ENCODE results near the gene RNF150.
"Not testable (repeated sequence)": the region's sequence is repeated elsewhere in the genome, so short reads cannot be mapped to it uniquely, and the experiment has no call there.

RNF150 gene

DNA sequence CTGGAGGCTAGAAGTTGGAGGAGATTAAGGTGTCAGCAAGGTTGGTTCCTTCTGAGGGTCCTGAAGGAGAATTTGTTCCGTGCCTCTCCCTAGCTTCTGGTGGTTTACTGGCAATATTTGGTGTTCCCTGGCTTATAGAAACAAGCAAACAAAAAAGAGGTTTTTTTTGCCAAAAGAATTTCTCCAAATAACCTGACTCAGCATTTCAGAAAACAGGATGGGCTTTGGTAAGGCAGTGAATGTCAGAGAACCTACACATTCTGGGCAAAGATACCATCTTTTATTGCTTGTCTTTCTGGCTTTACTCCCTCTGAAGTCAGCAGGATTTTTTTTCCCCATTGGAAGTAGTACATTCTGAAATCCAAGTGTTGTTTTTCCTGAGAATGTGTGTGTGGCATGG lies 283.7 kb downstream of the RNF150 start:
- Mint-ChIP-seq H3K9me3 (no peaks in the 10 kb centered on the region), H3K27ac (ENCODE audit: low read depth) (no peak overlapping the region), H3K36me3 (ENCODE audit: insufficient read depth) (no peaks in the 10 kb centered on the region), H3K4me1 (no peaks in the 10 kb centered on the region), H3K27me3 (no peaks in the 10 kb centered on the region), H3K4me3 (no peak overlapping the region)
- DNase-seq (ENCODE audit: low spot score in 2 of 2) (no peak), ATAC-seq (replicated peaks; ENCODE audit: extremely low read depth, poor library complexity, severe bottlenecking) (no peak)

DNA sequence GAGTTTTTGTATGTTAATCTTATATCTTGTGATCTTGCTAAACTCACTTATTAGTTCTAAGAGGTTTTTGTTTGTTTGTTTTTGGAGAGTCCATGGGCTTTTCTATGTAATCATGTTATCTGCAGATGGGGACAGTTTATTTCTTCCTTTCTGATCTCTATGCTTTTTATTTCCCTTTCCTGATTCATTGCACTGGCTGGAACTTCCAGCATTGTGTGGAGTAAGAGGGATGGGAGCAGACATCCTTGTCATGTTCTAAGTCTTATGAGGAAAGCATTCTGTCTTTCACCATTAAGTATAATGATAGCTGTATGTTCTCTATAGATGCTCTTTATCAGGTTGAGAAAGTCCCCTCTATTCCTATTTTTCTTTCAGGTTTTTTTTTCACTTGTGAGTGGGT lies 286.5 kb downstream of the RNF150 start:
- ATAC-seq (replicated peaks; ENCODE audit: extremely low read depth, poor library complexity, severe bottlenecking) (no peak), DNase-seq (ENCODE audit: low spot score in 2 of 2) (no peak)
- Mint-ChIP-seq H3K4me3 (no peak overlapping the region), H3K27me3 (no peaks in the 10 kb centered on the region), H3K36me3 (ENCODE audit: insufficient read depth) (no peaks in the 10 kb centered on the region), H3K9me3 (no peaks in the 10 kb centered on the region), H3K4me1 (no peaks in the 10 kb centered on the region), H3K27ac (ENCODE audit: low read depth) (no peak overlapping the region)

DNA sequence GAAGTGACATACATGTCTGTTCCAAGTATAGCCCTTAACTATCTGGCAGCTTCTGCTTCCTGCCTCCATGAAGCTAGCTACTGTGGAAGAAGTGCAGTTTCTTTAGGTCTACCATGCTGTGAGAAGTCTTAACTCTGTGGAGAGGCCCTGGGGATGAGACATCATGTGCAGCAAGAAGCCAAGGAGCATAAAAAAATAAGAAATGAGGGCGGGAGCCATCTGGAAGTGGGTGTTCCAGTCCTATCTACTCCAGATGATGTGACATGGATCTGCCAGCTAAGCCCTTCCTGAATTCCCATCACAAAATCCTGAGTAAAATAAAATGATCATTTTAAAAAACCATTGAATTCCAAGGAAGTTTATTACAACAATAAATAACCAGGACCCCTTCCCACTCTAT lies 289.2 kb downstream of the RNF150 start:
- no peak overlapping the region for H3K27ac Mint-ChIP-seq (ENCODE audit: low read depth)
- no peak overlapping the region for H3K4me3 Mint-ChIP-seq
- no peaks in the 10 kb centered on the region for H3K9me3 Mint-ChIP-seq
- H3K4me1 Mint-ChIP-seq = no peaks in the 10 kb centered on the region
- DNase-seq (ENCODE audit: low spot score in 2 of 2) = no peak
- H3K27me3 Mint-ChIP-seq = no peaks in the 10 kb centered on the region
- no peak for ATAC-seq (replicated peaks; ENCODE audit: extremely low read depth, poor library complexity, severe bottlenecking)
- no peaks in the 10 kb centered on the region for H3K36me3 Mint-ChIP-seq (ENCODE audit: insufficient read depth)

DNA sequence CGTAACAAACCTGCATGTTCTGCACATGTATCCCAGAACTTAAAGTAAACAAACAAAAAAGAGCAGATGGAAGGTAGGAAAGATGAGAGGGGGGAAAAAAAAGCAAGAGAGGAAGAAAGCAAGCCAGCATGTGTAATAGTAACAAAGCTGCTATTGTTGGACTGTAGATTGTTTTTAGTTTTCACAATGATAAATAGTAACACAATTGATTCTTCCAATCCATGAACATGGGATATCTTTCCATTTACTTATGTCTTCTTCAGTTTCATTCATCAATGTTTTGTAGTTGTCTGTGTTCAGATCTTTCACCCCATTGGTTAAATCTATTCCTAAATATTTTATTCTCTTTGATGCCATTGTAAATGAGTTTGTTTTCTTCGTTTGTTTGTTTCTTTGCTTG lies 292.1 kb downstream of the RNF150 start:
- H3K27ac Mint-ChIP-seq (ENCODE audit: low read depth) = no peak overlapping the region

DNA sequence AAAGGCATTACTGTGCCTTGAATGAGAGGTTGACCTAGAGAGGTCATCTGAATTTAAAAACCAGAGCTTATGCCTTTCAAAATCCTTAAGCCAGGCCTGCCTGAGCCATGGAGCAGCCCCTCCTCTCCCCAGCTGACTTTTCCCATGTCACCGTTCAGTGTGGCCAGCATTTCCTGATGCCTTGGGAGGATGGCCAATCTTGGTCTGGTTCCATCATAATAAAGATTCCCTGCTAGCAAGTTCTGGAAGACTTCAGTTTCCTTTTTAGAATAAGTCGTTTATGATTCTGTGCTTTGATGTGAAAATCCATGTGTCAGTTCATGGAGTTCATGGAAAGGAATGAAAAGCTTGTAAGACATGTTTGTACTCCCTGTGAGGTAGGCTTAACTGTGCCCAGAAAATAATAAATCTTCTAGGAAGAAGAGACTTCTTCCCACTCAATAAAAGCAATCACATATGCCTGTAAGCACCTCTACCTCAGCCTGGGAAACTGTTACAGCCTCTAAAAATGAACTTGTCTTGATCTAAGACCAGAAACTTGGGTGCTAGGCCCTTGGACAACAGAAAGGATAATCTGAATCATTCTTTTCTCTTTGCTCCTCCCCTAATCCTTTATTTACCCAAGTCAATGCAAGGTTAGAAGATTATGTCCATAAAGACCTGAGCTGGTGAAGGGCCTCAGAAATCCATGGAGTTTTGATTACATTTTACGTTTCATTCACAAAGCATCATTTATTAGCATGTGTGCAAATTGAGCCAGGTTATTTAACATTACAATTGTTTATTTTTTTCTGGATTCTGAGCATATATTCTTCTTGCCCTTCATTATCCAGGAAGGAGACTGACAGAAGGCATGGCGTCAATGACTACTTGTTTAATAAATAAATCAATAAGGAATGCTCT lies 293.1 kb downstream of the RNF150 start:
- no peak for ATAC-seq (replicated peaks; ENCODE audit: extremely low read depth, poor library complexity, severe bottlenecking)
- Mint-ChIP-seq H3K4me3 (no peak overlapping the region), H3K36me3 (ENCODE audit: insufficient read depth) (no peaks in the 10 kb centered on the region), H3K27me3 (no peaks in the 10 kb centered on the region), H3K4me1 (no peaks in the 10 kb centered on the region), H3K9me3 (no peaks in the 10 kb centered on the region), H3K27ac (ENCODE audit: low read depth) (no peak overlapping the region)
- no peak for DNase-seq (ENCODE audit: low spot score in 2 of 2)

More for the DNA sequence above, 292.1 kb downstream of the RNF150 start:
- Mint-ChIP-seq H3K9me3 (no peaks in the 10 kb centered on the region), H3K4me3 (no peak overlapping the region), H3K36me3 (ENCODE audit: insufficient read depth) (no peaks in the 10 kb centered on the region), H3K27me3 (no peaks in the 10 kb centered on the region), H3K4me1 (no peaks in the 10 kb centered on the region)
- ATAC-seq (replicated peaks; ENCODE audit: extremely low read depth, poor library complexity, severe bottlenecking) = no peak
- DNase-seq (ENCODE audit: low spot score in 2 of 2) = no peak

DNA sequence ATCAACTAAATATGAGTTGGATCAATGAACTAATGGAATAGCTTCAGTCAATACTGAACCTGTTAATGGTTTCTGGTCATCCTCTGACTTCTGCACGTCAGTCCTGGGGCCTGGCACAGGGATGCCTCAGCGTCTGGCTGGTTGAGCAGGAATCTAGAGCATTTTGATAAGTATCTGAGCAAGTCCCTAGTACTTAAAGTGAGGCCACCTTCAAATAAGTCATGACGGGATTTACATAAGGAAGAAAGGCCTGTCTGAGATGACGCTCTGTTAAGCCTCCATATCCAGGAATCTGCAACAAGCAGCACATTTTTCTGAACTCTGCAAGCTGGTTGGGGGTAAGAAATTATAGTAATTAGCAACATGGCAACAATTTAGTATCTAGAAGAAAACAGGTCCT lies 293.9 kb downstream of the RNF150 start:
- no peaks in the 10 kb centered on the region for H3K27me3 Mint-ChIP-seq
- DNase-seq (ENCODE audit: low spot score in 2 of 2) (no peak), ATAC-seq (replicated peaks; ENCODE audit: extremely low read depth, poor library complexity, severe bottlenecking) (no peak)
- no peak overlapping the region for H3K4me3 Mint-ChIP-seq
- H3K36me3 Mint-ChIP-seq (ENCODE audit: insufficient read depth) = no peaks in the 10 kb centered on the region
- H3K27ac Mint-ChIP-seq (ENCODE audit: low read depth) = no peak overlapping the region
- H3K9me3 Mint-ChIP-seq = no peaks in the 10 kb centered on the region
- no peaks in the 10 kb centered on the region for H3K4me1 Mint-ChIP-seq

DNA sequence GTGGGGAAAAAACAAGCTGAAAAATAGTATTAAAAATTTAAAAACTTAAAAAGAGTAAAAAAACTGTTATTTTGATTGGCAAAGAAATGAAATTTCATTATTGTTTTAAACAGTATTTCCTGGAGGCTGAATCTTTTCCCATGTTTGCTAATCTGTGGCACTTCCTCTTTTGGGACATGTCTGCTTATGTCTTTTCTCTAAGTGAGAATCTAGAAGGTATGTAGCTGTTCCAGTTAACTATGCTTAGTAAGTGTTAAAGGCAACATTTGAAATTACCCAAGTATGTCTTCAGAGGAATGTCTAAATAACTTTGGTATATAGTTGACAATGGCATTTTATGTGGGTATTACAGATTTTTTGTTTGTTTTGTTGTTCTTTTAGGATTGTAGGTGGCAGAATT lies 295.5 kb downstream of the RNF150 start:
- no peaks in the 10 kb centered on the region for H3K4me1 Mint-ChIP-seq
- no peak for ATAC-seq (replicated peaks; ENCODE audit: extremely low read depth, poor library complexity, severe bottlenecking)

DNA sequence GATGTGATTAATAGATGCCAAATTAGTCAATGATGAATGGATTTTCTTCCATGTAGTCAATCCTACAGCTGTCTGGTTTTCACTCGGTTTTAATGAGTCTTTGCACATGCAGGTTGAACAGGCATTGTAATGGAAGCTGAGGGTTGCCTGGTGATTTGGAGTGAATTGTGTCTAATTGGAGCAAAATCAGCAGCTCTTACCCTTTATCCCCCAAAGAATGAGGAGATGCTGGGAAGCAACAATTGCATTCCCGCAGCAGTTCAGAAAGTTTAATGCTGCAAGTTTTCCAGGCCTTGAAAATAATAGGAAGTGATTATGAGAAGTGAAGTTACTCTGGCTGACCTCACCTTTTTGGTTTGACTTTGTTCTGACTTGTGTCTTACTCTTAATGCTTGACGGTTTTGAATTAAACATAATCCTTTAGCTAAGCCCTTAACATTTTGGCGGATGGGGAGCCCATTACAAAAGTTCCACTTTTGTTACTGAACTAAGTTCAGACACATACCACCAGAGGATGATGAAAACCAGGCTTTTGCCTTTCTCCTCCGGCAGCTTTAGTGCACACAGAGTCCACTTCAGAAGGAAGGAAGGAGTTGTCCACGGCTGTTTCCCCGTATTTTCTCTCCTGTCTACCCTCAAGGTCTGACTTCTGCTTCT lies 298.3 kb downstream of the RNF150 start:
- DNase-seq (ENCODE audit: low spot score in 2 of 2) = no peak
- Mint-ChIP-seq H3K9me3 (no peaks in the 10 kb centered on the region), H3K27me3 (no peaks in the 10 kb centered on the region), H3K4me1 (no peaks in the 10 kb centered on the region), H3K27ac (ENCODE audit: low read depth) (no peak overlapping the region), H3K4me3 (no peak overlapping the region), H3K36me3 (ENCODE audit: insufficient read depth) (no peaks in the 10 kb centered on the region)
- no peak for ATAC-seq (replicated peaks; ENCODE audit: extremely low read depth, poor library complexity, severe bottlenecking)

More for the DNA sequence above, 295.5 kb downstream of the RNF150 start:
- no peak overlapping the region for H3K27ac Mint-ChIP-seq (ENCODE audit: low read depth)
- no peak for DNase-seq (ENCODE audit: low spot score in 2 of 2)
- no peaks in the 10 kb centered on the region for H3K27me3 Mint-ChIP-seq
- no peak overlapping the region for H3K4me3 Mint-ChIP-seq
- no peaks in the 10 kb centered on the region for H3K36me3 Mint-ChIP-seq (ENCODE audit: insufficient read depth)
- H3K9me3 Mint-ChIP-seq = no peaks in the 10 kb centered on the region

DNA sequence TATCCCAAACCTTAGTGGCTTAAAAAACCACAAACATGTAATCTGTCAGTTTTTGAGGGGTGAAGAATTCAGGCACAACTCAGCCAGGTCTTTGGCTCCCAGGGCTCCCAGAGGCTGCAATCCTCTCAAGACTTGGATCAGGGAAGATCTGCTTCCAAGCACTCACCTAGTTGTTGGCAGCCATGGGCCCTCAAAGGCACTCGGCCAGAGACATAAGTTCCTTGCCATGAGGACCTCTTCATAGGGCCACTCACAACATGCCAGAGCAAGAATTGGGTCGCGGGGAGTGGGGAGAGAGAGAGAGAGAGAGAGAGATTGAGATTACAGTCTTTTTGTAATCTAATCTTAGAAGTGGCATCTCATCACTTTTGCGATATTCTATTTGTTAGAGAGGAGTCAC lies 300.0 kb downstream of the RNF150 start:
- no peak overlapping the region for H3K4me3 Mint-ChIP-seq
- DNase-seq (ENCODE audit: low spot score in 2 of 2) = no peak
- H3K27ac Mint-ChIP-seq (ENCODE audit: low read depth) = no peak overlapping the region
- H3K27me3 Mint-ChIP-seq = no peaks in the 10 kb centered on the region
- no peaks in the 10 kb centered on the region for H3K36me3 Mint-ChIP-seq (ENCODE audit: insufficient read depth)
- no peaks in the 10 kb centered on the region for H3K4me1 Mint-ChIP-seq
- no peaks in the 10 kb centered on the region for H3K9me3 Mint-ChIP-seq
- ATAC-seq (replicated peaks; ENCODE audit: extremely low read depth, poor library complexity, severe bottlenecking) = no peak

DNA sequence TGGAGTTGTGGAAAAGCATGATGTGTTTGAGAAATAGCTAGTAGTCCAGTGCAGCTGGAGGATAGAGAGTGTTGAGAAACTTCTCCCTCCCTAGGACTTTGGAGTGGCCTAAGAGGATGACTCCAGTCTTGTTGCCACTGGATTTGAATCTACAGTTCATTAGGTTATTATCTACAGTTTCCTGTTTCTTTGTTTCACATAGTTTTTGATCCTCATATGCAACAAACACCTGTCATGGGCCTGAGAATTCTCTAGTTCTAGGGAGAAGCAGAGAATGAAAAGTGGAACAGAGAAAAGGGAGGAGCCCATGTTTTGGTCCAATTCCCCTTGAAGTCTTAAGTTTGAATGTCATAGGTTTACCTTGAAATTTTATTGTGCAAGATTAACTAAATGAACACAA lies 303.4 kb downstream of the RNF150 start:
- Mint-ChIP-seq H3K4me1 (no peaks in the 10 kb centered on the region), H3K27me3 (no peaks in the 10 kb centered on the region), H3K9me3 (no peaks in the 10 kb centered on the region), H3K4me3 (no peak overlapping the region), H3K27ac (ENCODE audit: low read depth) (no peak overlapping the region), H3K36me3 (ENCODE audit: insufficient read depth) (no peaks in the 10 kb centered on the region)
- ATAC-seq (replicated peaks; ENCODE audit: extremely low read depth, poor library complexity, severe bottlenecking) (no peak), DNase-seq (ENCODE audit: low spot score in 2 of 2) (no peak)

DNA sequence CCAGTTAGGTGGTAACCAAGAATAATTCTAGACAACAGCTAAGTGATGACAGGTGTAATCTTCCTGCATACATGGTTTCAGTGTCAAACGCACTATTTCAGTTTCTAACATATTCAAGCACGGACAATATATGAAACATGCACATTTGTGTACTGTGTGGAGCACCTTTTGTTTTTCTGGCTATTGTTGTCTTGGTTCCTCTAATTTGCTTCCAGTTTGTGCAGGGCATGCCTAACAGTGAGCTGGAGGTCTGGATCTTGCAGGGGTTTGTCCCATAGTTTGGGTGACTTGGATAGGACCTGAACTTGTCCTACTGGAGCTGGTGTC lies 306.6 kb downstream of the RNF150 start:
- no peak for ATAC-seq (replicated peaks; ENCODE audit: extremely low read depth, poor library complexity, severe bottlenecking)

DNA sequence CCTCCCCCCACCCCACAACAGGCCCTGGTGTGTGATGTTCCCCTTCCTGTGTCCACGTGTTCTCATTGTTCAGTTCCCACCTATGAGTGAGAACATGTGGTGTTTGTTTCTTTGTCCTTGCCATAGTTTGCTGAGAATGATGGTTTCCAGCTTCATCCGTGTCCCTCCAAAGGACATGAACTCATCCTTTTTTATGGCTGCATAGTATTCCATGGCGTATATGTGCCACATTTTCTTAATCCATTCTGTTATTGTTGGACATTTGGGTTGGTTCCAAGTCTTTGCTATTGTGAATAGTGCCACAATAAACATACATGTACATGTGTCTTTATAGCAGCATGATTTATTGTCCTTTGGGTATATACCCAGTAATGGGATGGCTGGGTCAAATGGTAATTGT lies 312.7 kb downstream of the RNF150 start:
- not testable (repeated sequence) for H3K27ac Mint-ChIP-seq (ENCODE audit: low read depth); H3K4me1 Mint-ChIP-seq; H3K4me3 Mint-ChIP-seq; H3K36me3 Mint-ChIP-seq (ENCODE audit: insufficient read depth); ATAC-seq (replicated peaks; ENCODE audit: extremely low read depth, poor library complexity, severe bottlenecking); DNase-seq (ENCODE audit: low spot score in 2 of 2); H3K9me3 Mint-ChIP-seq; H3K27me3 Mint-ChIP-seq

More for the DNA sequence above, 306.6 kb downstream of the RNF150 start:
- H3K27ac Mint-ChIP-seq (ENCODE audit: low read depth) = no peak overlapping the region
- H3K36me3 Mint-ChIP-seq (ENCODE audit: insufficient read depth) = no peaks in the 10 kb centered on the region
- DNase-seq (ENCODE audit: low spot score in 2 of 2) = no peak
- no peaks in the 10 kb centered on the region for H3K27me3 Mint-ChIP-seq
- no peaks in the 10 kb centered on the region for H3K4me1 Mint-ChIP-seq
- H3K4me3 Mint-ChIP-seq = no peak overlapping the region
- H3K9me3 Mint-ChIP-seq = no peaks in the 10 kb centered on the region

DNA sequence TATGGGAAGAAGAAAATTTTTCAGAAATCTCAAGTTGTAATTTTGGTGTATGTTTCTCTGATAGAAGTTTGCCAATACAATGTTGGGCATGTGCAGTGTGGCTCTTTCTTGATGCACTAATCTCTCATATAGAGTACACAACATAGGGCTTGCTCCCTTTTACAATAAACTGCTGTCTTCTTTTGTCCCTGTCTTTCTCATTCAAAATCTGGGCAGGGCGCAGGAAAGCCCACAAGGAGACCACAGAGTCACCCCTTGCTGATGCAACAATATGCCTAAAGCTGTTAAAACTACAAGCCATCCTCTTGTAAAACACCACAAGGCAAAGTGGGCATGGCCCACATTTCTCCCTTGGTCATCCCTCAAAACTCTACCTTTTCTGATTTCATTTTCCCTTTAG lies 313.7 kb downstream of the RNF150 start:
- Mint-ChIP-seq H3K27ac (ENCODE audit: low read depth) (no peak overlapping the region), H3K4me1 (no peaks in the 10 kb centered on the region), H3K36me3 (ENCODE audit: insufficient read depth) (no peaks in the 10 kb centered on the region), H3K4me3 (no peak overlapping the region), H3K27me3 (peaks cover 10% of the 10 kb centered on the region), H3K9me3 (peaks cover 11% of the 10 kb centered on the region)
- no peak for DNase-seq (ENCODE audit: low spot score in 2 of 2)
- ATAC-seq (replicated peaks; ENCODE audit: extremely low read depth, poor library complexity, severe bottlenecking) = no peak
